Lung (tissue), 12 donors: ENCODE measurements around the gene SLC35D3. TPM values are rescaled to one million over a fixed set of nuclear protein-coding genes. Genes with fewer than 3 reads are reported as not detected.
A peak's percentile ranks its signal among the peaks of the same experiment; 100 is the strongest.

Source experiments
- ATAC-seq: fragments of 200-7000 bp; cut with Tn5 transposase; one replicate; pipeline ENCODE4 v1.9.1; 2020; ENCODE audit warnings: moderate number of reproducible peaks; ENCODE audit not compliant: insufficient read depth, low FRiP score
- DNase-seq, 3 donors: peaks; one replicate each; pipeline ENCODE4 v3.0.0-alpha.2; 2013 to 2017
- H3K27ac ChIP-seq, 2 donors: one replicate each; pipeline ENCODE4 v1.5.1; 2013; ENCODE audit warnings: mild to moderate bottlenecking in 2 of 2, moderate library complexity in 2 of 2, control low read depth in 1 of 2, inconsistent platforms in 1 of 2, low read depth in 1 of 2, low read length in 1 of 2
- H3K27me3 ChIP-seq, 3 donors: one replicate each; pipeline ENCODE4 v1.5.1; 2013; ENCODE audit warnings: low read length in 2 of 3; ENCODE audit not compliant: control insufficient read depth in 3 of 3, insufficient read depth in 3 of 3
- H3K36me3 ChIP-seq, 4 donors: one replicate each; pipeline ENCODE4 v1.5.1; 2013; ENCODE audit warnings: low read length in 4 of 4, mild to moderate bottlenecking in 1 of 4, moderate library complexity in 1 of 4; ENCODE audit not compliant: control insufficient read depth in 4 of 4, insufficient read depth in 4 of 4
- H3K4me1 ChIP-seq, 5 donors: one replicate each; pipeline ENCODE4 v1.5.1; 2013; ENCODE audit warnings: low read length in 5 of 5, mild to moderate bottlenecking in 2 of 5, moderate library complexity in 1 of 5; ENCODE audit not compliant: control insufficient read depth in 5 of 5, insufficient read depth in 5 of 5
- H3K4me3 ChIP-seq: one replicate; pipeline ENCODE4 v1.5.1; 2013; ENCODE audit warnings: mild to moderate bottlenecking, control low read depth, moderate library complexity
- H3K9ac ChIP-seq, 2 donors: one replicate each; pipeline ENCODE4 v1.5.1; 2013; ENCODE audit warnings: low read length in 2 of 2, control low read depth in 1 of 2; ENCODE audit not compliant: insufficient read depth in 1 of 2
- H3K9me3 ChIP-seq, 4 donors: one replicate each; pipeline ENCODE4 v1.5.1; 2013; ENCODE audit warnings: low read length in 3 of 4, mild to moderate bottlenecking in 1 of 4, moderate library complexity in 1 of 4; ENCODE audit not compliant: control insufficient read depth in 4 of 4, insufficient read depth in 3 of 4
- CTCF ChIP-seq: IDR thresholded peaks from 2 replicates; pipeline ENCODE4 v1.5.1; 2012; ENCODE audit warnings: mild to moderate bottlenecking; ENCODE audit errors: control extremely low read depth, extremely low read depth
- WGBS, 2 donors: extraction: QIAGEN DNeasy Blood & Tissue Kit; methylation state at CpG; one replicate each; pipeline ENCODE4 v1.1.7; 2013; 5-methylcytosine and 5-hydroxymethylcytosine counted together
- polyA plus RNA-seq, 2 donors: library from polyadenylated mRNA; stranded (reverse); fragments of 200-250 nt; gene quantifications; one replicate each; pipeline ENCODE4 v1.2.1, GENCODE V29; 2013
- total RNA-seq, 2 donors: library from RNA; depleted of rRNA in 1 of 2; stranded (reverse); fragments of >200 nt in 1 of 2; gene quantifications; one replicate each; pipeline ENCODE4 v1.2.1, GENCODE V29; 2014 to 2021
- donor health status: control.
- donor health status: control.
- donor health status: Bipolar disorder and iron deficiency.
- donor health status: healthy.
- donor health status: DM: yes; HTN: yes; CAD: no.

Gene SLC35D3
- total and polyA plus RNA-seq, 4 donors: 0.03 to 0.54 (median 0.09) TPM; not detected in 1

- Histone ChIP-seq H3K27me3 (no peaks in the 10 kb centered on the region), H3K9me3 (peaks cover 0 to 2% (median 0%) of the 10 kb centered on the region in 4 donors), H3K4me3 (no peak overlapping the region), H3K9ac (no peak overlapping the region), H3K36me3 (no peaks in the 10 kb centered on the region), H3K27ac (no peak overlapping the region), H3K4me1 (peaks cover 0 to 46% (median 13%) of the 10 kb centered on the region in 5 donors)
- DNase-seq (no peak), ATAC-seq (no peak)
- no peak for TF ChIP-seq CTCF
- 37 to 55% methylated on average over 6 of the region's 6 CpGs for WGBS, 2 donors
Measured at GRCh38 chr6:136889271-136890193, 32.6 kb upstream of the SLC35D3 start.

- DNase-seq (peak; percentile 20 to 50 (median 48)), ATAC-seq (no peak)
- Histone ChIP-seq H3K9me3 (peaks cover 0 to 2% (median 0%) of the 10 kb centered on the region in 4 donors), H3K9ac (no peak overlapping the region), H3K36me3 (no peaks in the 10 kb centered on the region), H3K4me1 (peaks cover 0 to 41% (median 13%) of the 10 kb centered on the region in 5 donors), H3K4me3 (no peak overlapping the region), H3K27me3 (no peaks in the 10 kb centered on the region), H3K27ac (no peak overlapping the region)
- WGBS, 2 donors: 39 to 60% methylated on average over 4 of the region's 4 CpGs
- TF ChIP-seq CTCF: no peak
Measured at GRCh38 chr6:136890194-136890839, 31.8 kb upstream of the SLC35D3 start.

DNA sequence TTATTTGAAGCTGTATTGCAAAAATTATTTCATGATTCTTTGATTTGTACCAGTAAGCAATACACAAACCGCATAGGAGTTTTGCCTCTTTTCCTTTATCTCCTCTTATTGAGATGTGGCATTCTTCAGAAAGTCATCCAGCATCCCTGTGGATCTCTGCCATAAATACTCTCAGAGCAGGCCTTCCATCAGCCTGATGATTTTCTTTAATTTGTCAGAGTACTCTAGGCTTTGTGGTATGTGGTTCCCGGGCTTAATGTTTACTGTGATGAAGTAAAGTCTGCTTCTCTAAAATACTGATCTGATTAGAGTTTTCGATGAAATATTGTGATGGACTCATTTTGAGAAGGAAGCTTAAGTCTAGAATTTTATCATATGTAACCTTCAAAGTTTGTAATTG is 31.1 kb upstream of the SLC35D3 start:
- ATAC-seq (no peak), DNase-seq (no peak)
- no peak for TF ChIP-seq CTCF
- Histone ChIP-seq H3K27ac (no peak overlapping the region), H3K36me3 (no peaks in the 10 kb centered on the region), H3K9me3 (peaks cover 0 to 2% (median 0%) of the 10 kb centered on the region in 4 donors), H3K27me3 (no peaks in the 10 kb centered on the region), H3K9ac (no peak overlapping the region), H3K4me3 (no peak overlapping the region), H3K4me1 (peaks cover 0 to 38% (median 13%) of the 10 kb centered on the region in 5 donors)
- WGBS, 2 donors: 76 to 84% methylated on average over 3 of the region's 3 CpGs
